BLaER1 (cell line): Measurements from ENCODE around the gene DYSF.

Experiments
- H3K27ac ChIP-seq: shearing (Covaris generic); formaldehyde crosslinking; 2 replicates; pipeline ENCODE4 v1.8.1; 2022
- H3K27me3 ChIP-seq: shearing (Covaris generic); formaldehyde crosslinking; 2 replicates; pipeline ENCODE4 v1.8.1; 2022
- H3K36me3 ChIP-seq: shearing (Covaris generic); formaldehyde crosslinking; 2 replicates; pipeline ENCODE4 v1.8.1; 2022
- H3K4me1 ChIP-seq: shearing (Covaris generic); formaldehyde crosslinking; 2 replicates; pipeline ENCODE4 v1.8.1; 2022
- H3K4me2 ChIP-seq: shearing (Covaris generic); formaldehyde crosslinking; 2 replicates; pipeline ENCODE4 v1.8.1; 2022
- H3K4me3 ChIP-seq: shearing (Covaris generic); formaldehyde crosslinking; 2 replicates; pipeline ENCODE4 v1.8.1; 2022
- H3K9ac ChIP-seq: shearing (Covaris generic); formaldehyde crosslinking; 2 replicates; pipeline ENCODE4 v1.8.1; 2022
- H3K9me3 ChIP-seq: shearing (Covaris generic); formaldehyde crosslinking; 2 replicates; pipeline ENCODE4 v1.8.1; 2022
- H4K20me1 ChIP-seq: shearing (Covaris generic); formaldehyde crosslinking; 2 replicates; pipeline ENCODE4 v1.8.1; 2022
- Cebpa-rat ChIP-seq: shearing (Covaris generic); IDR thresholded peaks from 2 replicates; pipeline ENCODE4 v1.8.1; 2022

DYSF gene

DNA sequence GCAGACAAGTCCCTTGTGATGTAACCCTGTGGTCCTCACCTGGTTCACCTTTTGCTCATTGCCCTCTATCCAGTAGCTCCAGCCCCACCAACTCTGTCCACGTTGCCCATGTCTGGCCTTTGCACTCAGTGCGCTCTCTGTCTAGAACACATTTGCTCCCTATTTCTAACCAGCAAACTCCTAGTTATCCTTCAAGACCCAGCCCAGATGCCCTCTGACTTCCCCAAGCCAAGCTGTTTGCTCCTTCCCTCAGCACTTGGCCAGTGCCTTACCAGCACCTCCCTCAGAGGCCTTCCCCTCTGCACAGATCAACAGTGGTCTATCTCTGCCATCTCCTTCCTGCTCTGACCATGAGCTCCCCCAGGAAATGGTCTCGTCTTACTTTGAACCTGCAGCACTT, 137.7 kb downstream of the DYSF start:
- no peak overlapping the region for H3K9ac ChIP-seq
- H4K20me1 ChIP-seq = no peaks in the 10 kb centered on the region
- H3K36me3 ChIP-seq = no peaks in the 10 kb centered on the region
- H3K27ac ChIP-seq = peak overlapping the region; percentile 68; the same call in 1 of the 2 replicates
- H3K4me2 ChIP-seq = peak overlapping the region; percentile 92
- H3K9me3 ChIP-seq = no peaks in the 10 kb centered on the region
- H3K4me3 ChIP-seq = no peak overlapping the region
- H3K27me3 ChIP-seq = no peaks in the 10 kb centered on the region
- peaks cover 52% of the 10 kb centered on the region for H3K4me1 ChIP-seq
- no peak for TF ChIP-seq Cebpa-rat

DNA sequence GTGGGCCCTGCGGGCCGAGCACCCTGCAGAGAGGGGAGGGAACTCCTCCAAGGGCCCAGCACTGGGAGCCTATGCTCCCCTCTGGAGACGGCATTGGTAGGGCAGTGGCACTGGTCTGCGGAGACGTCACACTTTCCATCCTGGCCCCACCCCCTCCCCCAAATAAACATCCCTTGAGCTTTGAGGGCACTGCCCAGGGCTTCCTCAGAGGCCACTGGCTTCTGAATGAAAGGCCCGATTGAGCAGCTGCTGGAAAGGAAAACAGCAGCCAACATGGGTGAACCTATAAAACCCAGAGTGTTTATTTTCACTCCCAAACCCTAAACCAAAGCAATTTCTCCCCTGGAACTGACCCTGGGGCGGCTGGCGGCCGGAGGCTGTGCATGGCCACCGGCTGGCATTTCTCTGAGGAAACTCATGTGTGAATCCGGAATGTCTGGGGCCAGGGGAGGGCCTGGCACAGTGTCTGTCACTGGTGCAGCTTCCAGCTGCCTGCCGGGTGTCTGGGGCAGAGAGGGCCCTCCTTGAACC, 138.9 kb downstream of the DYSF start:
- Histone ChIP-seq H3K9me3 (no peaks in the 10 kb centered on the region), H4K20me1 (no peaks in the 10 kb centered on the region), H3K4me1 (peaks cover 63% of the 10 kb centered on the region), H3K9ac (peak overlapping the region; percentile 55), H3K27me3 (no peaks in the 10 kb centered on the region), H3K27ac (peak overlapping the region; percentile 68), H3K4me2 (peak overlapping the region; percentile 92), H3K36me3 (no peaks in the 10 kb centered on the region), H3K4me3 (peak overlapping the region; percentile 44)
- no peak for TF ChIP-seq Cebpa-rat

DNA sequence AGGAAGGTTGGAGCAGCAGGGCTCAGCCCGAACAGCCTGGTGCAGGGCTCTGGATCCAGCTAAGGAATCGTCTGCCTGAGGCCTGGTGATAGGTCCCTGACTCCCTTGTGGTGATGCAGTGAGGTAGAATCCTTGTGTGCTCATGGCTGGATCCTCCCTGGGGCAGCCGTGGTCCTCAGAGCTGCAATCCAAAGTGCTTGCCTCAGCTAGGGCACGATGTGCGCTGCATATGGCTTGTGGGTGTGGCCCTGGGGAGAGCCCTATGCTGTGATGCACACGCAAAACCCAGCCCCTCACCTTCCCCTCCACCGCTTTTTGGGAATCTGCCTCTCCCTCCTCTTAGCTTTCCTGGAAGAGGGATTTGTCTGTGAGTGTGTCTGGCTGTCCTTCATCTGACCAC, 142.2 kb downstream of the DYSF start:
- Histone ChIP-seq H3K4me1 (peaks cover 89% of the 10 kb centered on the region), H3K4me3 (no peak overlapping the region), H3K9me3 (no peaks in the 10 kb centered on the region), H3K27ac (no peak overlapping the region), H3K36me3 (no peaks in the 10 kb centered on the region), H4K20me1 (peaks cover 31% of the 10 kb centered on the region), H3K27me3 (no peaks in the 10 kb centered on the region), H3K4me2 (peak overlapping the region; percentile 95), H3K9ac (no peak overlapping the region)
- no peak for TF ChIP-seq Cebpa-rat

DNA sequence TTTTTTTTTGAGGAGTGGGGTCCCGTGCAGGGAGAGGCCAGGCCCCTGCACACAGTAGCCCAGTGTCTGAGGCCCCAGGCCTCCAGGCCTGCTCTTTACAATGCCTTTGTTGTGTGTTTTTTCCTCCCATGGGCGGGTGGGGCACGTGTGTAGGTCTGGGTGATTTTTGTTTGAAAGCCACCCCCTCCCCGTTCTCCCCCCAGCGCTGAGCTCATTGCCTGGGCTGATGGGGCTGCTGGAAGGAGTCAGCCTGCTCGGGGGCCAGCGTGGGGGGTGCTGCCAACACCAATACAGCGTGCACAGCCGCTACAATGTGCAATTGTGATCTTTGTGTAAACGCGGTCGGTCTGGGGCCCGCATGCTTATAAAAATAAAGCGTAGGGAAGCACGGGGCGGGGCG, 142.7 kb downstream of the DYSF start:
- Histone ChIP-seq H3K27ac (no peak overlapping the region), H3K4me1 (peaks cover 89% of the 10 kb centered on the region), H3K4me3 (no peak overlapping the region), H3K9me3 (no peaks in the 10 kb centered on the region), H3K9ac (no peak overlapping the region), H3K36me3 (no peaks in the 10 kb centered on the region), H3K4me2 (peak overlapping the region; percentile 95), H4K20me1 (peaks cover 35% of the 10 kb centered on the region), H3K27me3 (no peaks in the 10 kb centered on the region; the same call in 1 of the 2 replicates)
- TF ChIP-seq Cebpa-rat = no peak

DNA sequence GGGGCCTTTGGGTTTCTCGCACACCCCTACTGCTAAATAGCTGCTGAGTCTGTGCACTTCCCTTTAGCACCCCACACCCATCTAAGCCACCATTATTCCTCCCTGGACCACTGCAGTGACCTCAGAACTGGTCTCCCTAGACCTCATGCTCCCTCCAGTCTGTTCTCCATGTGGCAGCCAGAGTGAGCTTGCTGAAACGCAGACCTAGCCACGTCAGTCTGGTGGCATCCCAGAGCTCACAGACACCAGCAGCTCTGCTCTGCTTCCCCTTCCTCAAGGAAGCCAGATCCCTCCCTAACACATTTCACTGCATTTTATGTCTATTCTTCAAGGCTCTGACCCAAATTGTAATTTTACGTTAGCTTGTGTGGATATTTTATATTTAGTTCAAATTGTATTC, 144.4 kb downstream of the DYSF start:
- H3K36me3 ChIP-seq = no peaks in the 10 kb centered on the region
- H3K4me1 ChIP-seq = peaks cover 89% of the 10 kb centered on the region
- peak overlapping the region; percentile 95 for H3K4me2 ChIP-seq
- no peak for TF ChIP-seq Cebpa-rat
- no peak overlapping the region for H3K4me3 ChIP-seq
- peaks cover 45% of the 10 kb centered on the region for H4K20me1 ChIP-seq
- H3K9ac ChIP-seq = no peak overlapping the region
- no peak overlapping the region for H3K27ac ChIP-seq
- peaks cover 5% of the 10 kb centered on the region; the same call in 1 of the 2 replicates for H3K27me3 ChIP-seq
- no peaks in the 10 kb centered on the region for H3K9me3 ChIP-seq

DNA sequence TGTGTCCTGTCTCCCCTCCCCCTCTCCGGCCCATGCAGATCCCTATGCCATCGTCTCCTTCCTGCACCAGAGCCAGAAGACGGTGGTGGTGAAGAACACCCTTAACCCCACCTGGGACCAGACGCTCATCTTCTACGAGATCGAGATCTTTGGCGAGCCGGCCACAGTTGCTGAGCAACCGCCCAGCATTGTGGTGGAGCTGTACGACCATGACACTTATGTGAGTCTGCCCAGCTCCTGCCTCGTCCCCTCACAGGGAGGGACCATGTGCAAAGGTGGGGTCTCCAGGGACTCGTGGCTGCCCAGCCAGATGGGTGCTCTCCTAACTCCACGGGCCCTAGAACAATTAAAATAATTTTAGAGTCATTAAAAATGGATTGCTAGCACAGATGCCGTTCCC, 145.2 kb downstream of the DYSF start:
- peak overlapping the region; percentile 95 for H3K4me2 ChIP-seq
- H3K27ac ChIP-seq = no peak overlapping the region
- no peak overlapping the region for H3K9ac ChIP-seq
- H3K4me3 ChIP-seq = peak overlapping the region; percentile 48
- no peaks in the 10 kb centered on the region for H3K36me3 ChIP-seq
- H3K27me3 ChIP-seq = peaks cover 5% of the 10 kb centered on the region; the same call in 1 of the 2 replicates
- H3K4me1 ChIP-seq = peaks cover 89% of the 10 kb centered on the region
- no peak for TF ChIP-seq Cebpa-rat
- H3K9me3 ChIP-seq = no peaks in the 10 kb centered on the region
- H4K20me1 ChIP-seq = peaks cover 45% of the 10 kb centered on the region

DNA sequence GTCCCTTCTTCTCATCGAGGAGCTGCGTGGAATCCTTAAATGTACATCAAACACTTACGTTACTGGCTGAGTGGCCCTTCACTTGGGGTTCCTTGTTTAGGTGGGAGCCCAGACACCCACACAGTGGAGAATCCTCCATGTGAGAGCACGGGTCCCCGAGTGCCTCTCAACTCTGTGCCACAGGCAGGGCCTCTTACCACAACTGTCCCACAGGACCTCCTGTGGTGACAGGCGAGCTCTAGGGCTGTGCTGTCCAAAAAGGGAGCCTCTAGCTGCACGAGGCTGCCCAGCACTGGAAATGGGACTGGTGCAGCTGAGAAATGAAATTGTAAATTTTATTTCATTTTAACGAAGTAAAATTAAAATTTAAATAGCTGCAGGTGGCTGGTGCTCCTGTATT, 145.7 kb downstream of the DYSF start:
- peak overlapping the region; percentile 48; the same call in 1 of the 2 replicates for H3K4me3 ChIP-seq
- TF ChIP-seq Cebpa-rat = no peak
- H3K9me3 ChIP-seq = no peaks in the 10 kb centered on the region
- H3K27ac ChIP-seq = no peak overlapping the region
- H3K4me1 ChIP-seq = peaks cover 89% of the 10 kb centered on the region
- no peak overlapping the region for H3K9ac ChIP-seq
- no peaks in the 10 kb centered on the region for H3K36me3 ChIP-seq
- H3K4me2 ChIP-seq = peak overlapping the region; percentile 95
- H4K20me1 ChIP-seq = peaks cover 45% of the 10 kb centered on the region
- H3K27me3 ChIP-seq = peaks cover 5% of the 10 kb centered on the region; the same call in 1 of the 2 replicates

DNA sequence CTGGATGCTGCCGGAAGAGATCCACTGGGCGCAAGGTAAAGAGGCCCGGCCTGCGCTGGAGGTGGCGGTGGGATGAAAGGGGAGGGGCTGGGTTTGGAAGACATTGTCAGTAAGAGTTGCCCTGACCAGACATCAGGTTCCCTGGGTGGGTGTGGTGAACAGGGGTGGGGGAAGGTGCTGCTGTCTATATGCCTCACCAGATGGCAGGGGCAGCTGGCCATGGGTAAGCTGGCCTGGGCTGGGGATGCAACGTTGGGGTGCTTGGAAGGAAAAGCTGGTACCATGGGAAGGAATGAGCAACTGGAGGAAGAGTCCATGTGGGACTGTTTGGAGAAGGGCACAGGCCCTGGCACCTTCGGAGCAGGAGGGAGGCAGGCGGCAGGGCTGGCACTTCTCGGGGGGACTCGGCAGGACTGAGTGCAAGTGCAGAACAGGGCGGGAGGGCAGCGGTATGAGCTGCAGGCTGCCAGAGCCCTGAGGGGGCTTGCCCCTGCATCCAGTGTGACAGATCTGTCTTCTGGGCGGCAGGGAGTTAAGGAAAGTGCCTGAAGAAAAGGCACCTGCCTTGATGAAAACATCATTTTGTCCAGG, 146.4 kb downstream of the DYSF start:
- TF ChIP-seq Cebpa-rat = no peak
- peaks cover 5% of the 10 kb centered on the region; the same call in 1 of the 2 replicates for H3K27me3 ChIP-seq
- peak overlapping the region; percentile 95 for H3K4me2 ChIP-seq
- H3K9me3 ChIP-seq = no peaks in the 10 kb centered on the region
- H3K4me3 ChIP-seq = 0 out of 2 replicates have a peak overlapping the region, but pooled peaks have one; percentile 14
- no peaks in the 10 kb centered on the region for H3K36me3 ChIP-seq
- no peak overlapping the region for H3K9ac ChIP-seq
- H4K20me1 ChIP-seq = peaks cover 45% of the 10 kb centered on the region
- no peak overlapping the region for H3K27ac ChIP-seq
- peaks cover 95% of the 10 kb centered on the region for H3K4me1 ChIP-seq

DNA sequence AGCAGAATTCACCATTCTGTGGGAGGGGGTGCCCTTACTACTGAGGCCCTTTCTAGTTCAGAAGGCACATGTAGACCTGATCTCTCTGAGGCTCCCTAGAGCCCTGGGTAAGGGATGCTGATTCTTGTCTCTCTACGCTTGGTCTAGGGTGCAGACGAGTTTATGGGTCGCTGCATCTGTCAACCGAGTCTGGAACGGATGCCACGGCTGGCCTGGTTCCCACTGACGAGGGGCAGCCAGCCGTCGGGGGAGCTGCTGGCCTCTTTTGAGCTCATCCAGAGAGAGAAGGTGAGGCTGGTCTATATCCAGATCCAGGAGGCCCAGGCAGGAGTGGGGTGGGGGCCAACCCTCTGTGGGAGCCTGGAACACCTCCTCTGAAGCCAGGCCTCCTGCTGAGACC, 147.2 kb downstream of the DYSF start:
- H3K27me3 ChIP-seq = peaks cover 5% of the 10 kb centered on the region; the same call in 1 of the 2 replicates
- no peak overlapping the region for H3K27ac ChIP-seq
- peaks cover 99% of the 10 kb centered on the region for H3K4me1 ChIP-seq
- H3K36me3 ChIP-seq = no peaks in the 10 kb centered on the region
- H3K9me3 ChIP-seq = no peaks in the 10 kb centered on the region
- peaks cover 45% of the 10 kb centered on the region for H4K20me1 ChIP-seq
- TF ChIP-seq Cebpa-rat = no peak
- H3K9ac ChIP-seq = no peak overlapping the region
- no peak overlapping the region; the same call in 1 of the 2 replicates for H3K4me3 ChIP-seq
- H3K4me2 ChIP-seq = peak overlapping the region; percentile 95
